GM12878 (cell line): ENCODE data around the gene DGKB.

Source experiments
- CEBPB ChIP-seq, 2 experiments: fragments of 150-350 bp in 1 of 2; IDR thresholded peaks; 2 replicates each; pipeline ENCODE4 v1.6.1; 2012 to 2014; ENCODE audit warnings: low read depth in 2 of 2, low read length in 2 of 2, borderline replicate concordance in 1 of 2, inconsistent platforms in 1 of 2
- HDAC6 ChIP-seq: fragments of 200-600 bp; sonication (generic); IDR thresholded peaks from one replicate; pipeline ENCODE4 v1.8.0; 2017; ENCODE audit warnings: antibody characterized with exemption; ENCODE audit not compliant: unreplicated experiment
- MYC ChIP-seq: IDR thresholded peaks from 2 replicates; pipeline ENCODE4 v1.6.1; 2011; ENCODE audit warnings: mild to moderate bottlenecking, low read length, moderate library complexity, inconsistent platforms; ENCODE audit not compliant: insufficient read depth, insufficient replicate concordance, insufficient read length, severe bottlenecking
- POLR2AphosphoS5 ChIP-seq: IDR thresholded peaks from 2 replicates; pipeline ENCODE4 v1.6.1; 2011; ENCODE audit warnings: mild to moderate bottlenecking, low read length, inconsistent platforms
- SREBF2 ChIP-seq: IDR thresholded peaks from 2 replicates; pipeline ENCODE4 v1.6.1; 2012; ENCODE audit warnings: mild to moderate bottlenecking, low read length
- TARDBP ChIP-seq: IDR thresholded peaks from 2 replicates; pipeline ENCODE4 v1.6.1; 2016; ENCODE audit warnings: borderline replicate concordance
- TBL1XR1 ChIP-seq: IDR thresholded peaks from 2 replicates; pipeline ENCODE4 v1.6.1; 2012; ENCODE audit warnings: low read depth, low read length, improper control_type of control experiment
- TCF3 ChIP-seq: IDR thresholded peaks from 2 replicates; pipeline ENCODE4 v1.6.1; 2012; ENCODE audit warnings: low read depth, mild to moderate bottlenecking, low read length, borderline replicate concordance; ENCODE audit not compliant: insufficient read depth
- ZNF24 ChIP-seq: fragments of 450-650 bp; IDR thresholded peaks from 2 replicates; pipeline ENCODE4 v1.6.1; 2017; ENCODE audit warnings: antibody characterized with exemption, mild to moderate bottlenecking
- TF ChIP-seq, protein P1 (sequence below), 3 experiments: IDR thresholded peaks in 2 of 3; conservative IDR thresholded peaks in 1 of 3; 2 replicates each; pipeline ENCODE4 v1.5.1; 2011; ENCODE audit warnings: low read depth in 3 of 3, low read length in 3 of 3, mild to moderate bottlenecking in 3 of 3, control low read depth in 2 of 3, moderate library complexity in 2 of 3, inconsistent platforms in 1 of 3, mixed read lengths in 1 of 3; ENCODE audit not compliant: control insufficient read depth in 2 of 3, insufficient read depth in 1 of 3; ENCODE audit errors: extremely low read depth in 1 of 3
- TF ChIP-seq, protein P2 (sequence below): IDR thresholded peaks from 2 replicates; pipeline ENCODE4 v1.6.1; 2012; ENCODE audit warnings: low read depth, low read length, improper control_type of control experiment

DNA sequence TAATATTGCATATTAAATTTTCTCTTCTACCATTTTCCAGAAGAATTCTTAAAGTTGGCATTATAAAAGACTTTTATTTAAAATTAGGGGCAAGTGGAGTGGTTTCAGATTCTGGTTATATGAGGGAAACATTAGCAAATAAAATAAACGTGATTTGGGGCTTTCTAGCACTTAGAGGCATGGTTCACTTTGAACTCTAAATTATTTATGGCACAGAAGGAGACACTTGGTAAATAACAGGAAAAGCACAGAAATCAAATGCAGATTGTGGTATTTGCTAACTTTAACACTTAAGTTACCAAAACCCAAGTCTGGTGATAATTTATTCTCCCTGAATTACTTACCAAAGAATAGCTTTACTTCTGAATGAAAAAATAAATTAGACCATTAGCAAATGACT lies 778.6 kb downstream of the DGKB start:
- no peak for TF ChIP-seq TCF3
- no peak for TF ChIP-seq HDAC6
- no peak for TF ChIP-seq POLR2AphosphoS5
- TF ChIP-seq, protein P1, sequence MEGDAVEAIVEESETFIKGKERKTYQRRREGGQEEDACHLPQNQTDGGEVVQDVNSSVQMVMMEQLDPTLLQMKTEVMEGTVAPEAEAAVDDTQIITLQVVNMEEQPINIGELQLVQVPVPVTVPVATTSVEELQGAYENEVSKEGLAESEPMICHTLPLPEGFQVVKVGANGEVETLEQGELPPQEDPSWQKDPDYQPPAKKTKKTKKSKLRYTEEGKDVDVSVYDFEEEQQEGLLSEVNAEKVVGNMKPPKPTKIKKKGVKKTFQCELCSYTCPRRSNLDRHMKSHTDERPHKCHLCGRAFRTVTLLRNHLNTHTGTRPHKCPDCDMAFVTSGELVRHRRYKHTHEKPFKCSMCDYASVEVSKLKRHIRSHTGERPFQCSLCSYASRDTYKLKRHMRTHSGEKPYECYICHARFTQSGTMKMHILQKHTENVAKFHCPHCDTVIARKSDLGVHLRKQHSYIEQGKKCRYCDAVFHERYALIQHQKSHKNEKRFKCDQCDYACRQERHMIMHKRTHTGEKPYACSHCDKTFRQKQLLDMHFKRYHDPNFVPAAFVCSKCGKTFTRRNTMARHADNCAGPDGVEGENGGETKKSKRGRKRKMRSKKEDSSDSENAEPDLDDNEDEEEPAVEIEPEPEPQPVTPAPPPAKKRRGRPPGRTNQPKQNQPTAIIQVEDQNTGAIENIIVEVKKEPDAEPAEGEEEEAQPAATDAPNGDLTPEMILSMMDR (IDR thresholded peaks at IDR 0.05 in 2 of 3, conservative IDR thresholded peaks at IDR 0.05 in 1 of 3; ENCODE audit: control insufficient read depth in 2 of 3, extremely low read depth in 1 of 3, insufficient read depth in 1 of 3, low read depth in 3 of 3, low read length in 3 of 3): no peak
- TF ChIP-seq TBL1XR1: no peak
- TF ChIP-seq SREBF2: no peak
- TF ChIP-seq CEBPB (IDR thresholded peaks at IDR 0.05; ENCODE audit: borderline replicate concordance in 1 of 2, low read depth in 2 of 2, low read length in 2 of 2): no peak
- no peak for TF ChIP-seq MYC
- no peak for TF ChIP-seq ZNF24
- TF ChIP-seq, protein P2, sequence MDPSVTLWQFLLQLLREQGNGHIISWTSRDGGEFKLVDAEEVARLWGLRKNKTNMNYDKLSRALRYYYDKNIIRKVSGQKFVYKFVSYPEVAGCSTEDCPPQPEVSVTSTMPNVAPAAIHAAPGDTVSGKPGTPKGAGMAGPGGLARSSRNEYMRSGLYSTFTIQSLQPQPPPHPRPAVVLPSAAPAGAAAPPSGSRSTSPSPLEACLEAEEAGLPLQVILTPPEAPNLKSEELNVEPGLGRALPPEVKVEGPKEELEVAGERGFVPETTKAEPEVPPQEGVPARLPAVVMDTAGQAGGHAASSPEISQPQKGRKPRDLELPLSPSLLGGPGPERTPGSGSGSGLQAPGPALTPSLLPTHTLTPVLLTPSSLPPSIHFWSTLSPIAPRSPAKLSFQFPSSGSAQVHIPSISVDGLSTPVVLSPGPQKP: no peak
- no peak for TF ChIP-seq TARDBP
